HG02759 (cell line): Measurements from ENCODE around the gene MRGPRF.

Source experiments
- ATAC-seq: cut with Tn5 transposase; IDR thresholded peaks from one replicate; pipeline ENCODE4 v1.9.1; 2021; ENCODE audit warnings: mild to moderate bottlenecking, moderate library complexity; ENCODE audit not compliant: unreplicated experiment

Gene MRGPRF

DNA sequence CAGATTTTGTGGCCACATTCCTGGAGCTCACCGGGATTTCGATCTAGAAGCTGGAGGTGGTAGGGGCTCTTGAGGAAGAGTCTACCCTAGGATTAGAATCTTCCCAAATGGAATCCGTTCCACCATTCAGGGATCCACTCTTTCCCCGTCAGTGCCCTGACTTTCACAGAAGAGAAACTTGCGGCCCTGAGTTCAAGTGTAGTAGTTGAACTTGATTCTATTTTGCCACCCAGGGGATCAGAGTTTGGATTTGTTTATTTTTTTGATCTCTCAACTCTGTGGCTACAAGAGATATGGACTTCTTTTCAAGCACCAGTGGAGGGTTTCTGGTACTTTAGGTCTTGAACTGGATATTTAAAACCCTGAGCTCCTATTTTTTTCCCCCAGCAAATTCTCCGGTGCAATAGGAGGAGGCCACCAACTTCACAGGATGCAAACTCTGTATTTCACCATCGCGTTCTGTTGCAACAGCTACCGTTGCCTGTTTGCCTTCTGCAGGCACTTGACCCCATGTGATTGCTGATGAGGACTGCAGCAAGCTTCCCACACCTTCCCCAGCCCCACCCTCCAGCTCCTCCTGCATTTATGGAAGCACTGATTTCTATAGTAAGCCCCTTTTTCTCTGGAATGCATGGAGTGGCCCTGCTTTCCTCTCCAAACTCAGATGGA lies 14.8 kb upstream of the MRGPRF start:
- ATAC-seq: no peak

DNA sequence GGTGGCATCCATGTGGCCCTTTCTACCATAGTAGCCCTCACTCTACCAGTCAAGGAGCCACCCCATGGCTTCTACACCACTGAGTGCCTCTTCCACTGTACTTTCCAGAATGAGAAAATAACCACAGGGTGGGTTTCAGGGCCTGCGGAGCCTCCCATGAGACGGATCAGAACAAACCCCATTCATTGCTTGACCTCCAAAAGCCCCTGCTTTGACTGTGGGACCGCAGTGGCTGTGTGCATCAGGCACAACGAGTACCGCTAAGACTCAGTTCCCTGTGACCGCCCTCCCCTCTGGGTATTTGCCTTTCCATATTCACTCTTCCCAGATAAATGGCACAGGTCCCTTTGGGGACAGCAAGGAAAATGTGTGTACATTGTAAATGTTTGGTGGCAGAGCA lies 11.5 kb upstream of the MRGPRF start:
- no peak for ATAC-seq

- ATAC-seq: no peak
These were observed 9.2 kb upstream of the MRGPRF start for GRCh38 chr11:69022260-69022659.

GRCh38 chr11:69018924-69019323 lies 5.9 kb upstream of the MRGPRF start:
- ATAC-seq: no peak

DNA sequence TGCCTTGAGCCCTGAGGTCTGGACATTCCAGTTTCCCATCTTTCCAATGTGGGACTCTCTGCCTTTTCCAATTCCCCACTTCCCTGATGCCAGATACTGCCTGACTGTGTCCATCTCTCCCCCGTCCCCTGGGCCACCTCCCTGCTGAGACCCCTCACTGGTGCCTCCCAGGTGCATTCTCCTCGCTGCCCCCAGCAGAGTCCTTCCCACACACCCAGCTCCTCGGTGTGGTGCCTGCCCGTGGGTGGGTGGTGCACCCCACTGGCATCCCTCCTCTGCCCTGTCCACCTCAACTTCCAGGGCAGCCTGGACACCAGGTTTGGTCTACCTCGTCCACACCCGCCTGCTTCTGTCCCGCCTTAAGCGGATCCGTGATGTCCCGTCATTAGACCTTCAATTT lies 4.9 kb upstream of the MRGPRF start:
- ATAC-seq: no peak

GRCh38 chr11:69014898-69015549 lies 2.0 kb upstream of the MRGPRF start:
- no peak for ATAC-seq

GRCh38 chr11:69014084-69014851 lies 1.2 kb upstream of the MRGPRF start:
- ATAC-seq: no peak

DNA sequence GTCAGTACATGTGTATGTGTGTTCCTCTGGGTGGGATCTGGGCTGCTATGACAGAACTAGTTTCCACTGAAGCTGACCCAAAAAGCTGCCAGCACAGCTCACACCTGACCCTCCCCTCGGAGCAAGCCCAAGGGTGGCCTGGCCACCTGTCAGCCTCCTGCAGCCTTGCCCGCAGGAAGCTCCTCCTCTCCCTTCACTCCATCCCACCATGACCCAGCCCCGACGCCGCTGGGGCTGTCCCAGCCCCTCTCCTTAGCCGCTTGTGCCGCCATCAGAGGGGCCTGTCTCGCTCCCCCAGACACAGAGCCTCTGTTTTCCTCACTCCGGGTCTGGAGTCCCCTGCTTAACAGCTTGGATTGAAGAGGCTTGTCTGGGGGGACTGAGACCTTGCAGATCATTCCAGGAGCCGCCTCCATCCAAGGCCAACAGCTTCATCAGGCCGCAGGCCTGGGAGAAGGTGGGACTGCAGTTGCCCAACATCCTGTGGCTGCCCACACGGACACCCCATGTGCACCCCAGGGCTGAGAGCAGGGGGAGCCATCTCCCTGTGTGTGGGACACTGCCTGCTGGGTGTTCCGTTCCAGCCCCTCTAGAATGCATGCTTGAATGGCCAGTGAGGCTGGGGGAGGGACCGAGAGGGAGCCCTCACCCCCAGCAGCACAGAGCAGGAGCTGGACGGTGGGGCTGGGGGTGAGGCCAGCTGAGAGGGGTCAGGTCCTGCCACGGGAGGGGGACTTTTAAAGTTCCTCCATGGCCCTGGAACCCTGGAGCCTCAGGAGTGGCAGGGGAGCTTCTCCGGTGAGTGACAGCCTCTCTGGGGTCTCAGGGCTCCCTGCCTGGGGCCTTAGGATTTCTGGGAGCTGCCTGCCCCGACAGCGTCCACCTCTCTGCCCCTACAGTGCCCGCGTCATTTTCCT lies 696 bp downstream of the MRGPRF start:
- no peak for ATAC-seq

DNA sequence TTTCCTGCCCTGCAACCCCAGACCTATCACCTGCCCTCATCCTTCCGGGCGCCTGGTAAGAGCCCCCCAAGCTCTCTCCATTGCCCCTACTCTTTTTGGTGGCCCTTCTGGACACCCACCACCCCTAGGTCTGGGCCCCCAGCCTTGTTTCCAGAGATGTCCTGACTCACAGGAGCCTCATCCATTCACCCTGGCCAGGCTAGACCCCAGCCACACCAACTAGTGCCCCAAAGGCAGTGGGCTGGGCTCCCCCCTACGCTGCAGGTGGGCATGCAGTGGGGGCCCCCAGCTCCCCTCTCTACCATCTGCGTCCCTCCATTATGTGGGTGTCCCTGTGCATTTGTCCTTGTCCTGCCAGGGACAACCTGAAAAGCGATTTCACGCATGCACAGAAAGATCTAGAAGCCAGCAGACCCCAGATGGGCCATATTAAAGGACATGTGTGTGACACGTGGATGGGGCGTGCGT lies 1.4 kb downstream of the MRGPRF start:
- no peak for ATAC-seq

DNA sequence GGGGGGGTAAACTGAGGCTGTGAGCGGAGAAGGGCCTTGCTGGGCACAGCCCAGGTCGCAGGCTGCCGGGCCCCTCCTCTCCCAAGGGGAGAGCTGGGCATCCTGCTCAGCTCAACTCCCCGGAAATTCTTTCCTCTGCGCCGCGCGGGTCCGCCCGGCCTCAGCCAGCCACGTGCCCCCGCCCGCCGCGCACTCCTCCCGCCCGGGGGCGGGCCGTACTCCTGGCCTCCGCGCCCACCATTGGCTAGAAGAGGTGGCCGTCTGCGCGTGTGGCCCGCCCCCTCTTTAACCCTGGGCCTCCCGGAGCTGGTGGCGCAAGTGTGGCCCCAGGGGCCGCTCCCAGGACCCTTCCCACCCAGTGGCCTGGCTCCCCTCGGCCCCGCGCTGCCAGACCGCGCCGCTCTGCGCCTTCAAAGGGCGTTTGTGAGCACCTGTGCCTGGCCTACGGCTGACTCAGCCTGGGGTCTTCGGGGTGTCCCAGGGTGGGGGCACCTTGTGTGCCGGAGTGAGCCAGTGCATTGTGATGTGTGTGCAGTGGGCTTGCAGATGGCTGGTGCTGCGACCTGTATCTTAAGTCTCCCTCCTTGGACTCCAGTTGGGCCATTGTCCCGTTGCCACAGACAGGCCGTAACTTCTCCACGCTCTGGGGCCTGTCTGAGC lies 2.0 kb downstream of the MRGPRF start:
- ATAC-seq: no peak

DNA sequence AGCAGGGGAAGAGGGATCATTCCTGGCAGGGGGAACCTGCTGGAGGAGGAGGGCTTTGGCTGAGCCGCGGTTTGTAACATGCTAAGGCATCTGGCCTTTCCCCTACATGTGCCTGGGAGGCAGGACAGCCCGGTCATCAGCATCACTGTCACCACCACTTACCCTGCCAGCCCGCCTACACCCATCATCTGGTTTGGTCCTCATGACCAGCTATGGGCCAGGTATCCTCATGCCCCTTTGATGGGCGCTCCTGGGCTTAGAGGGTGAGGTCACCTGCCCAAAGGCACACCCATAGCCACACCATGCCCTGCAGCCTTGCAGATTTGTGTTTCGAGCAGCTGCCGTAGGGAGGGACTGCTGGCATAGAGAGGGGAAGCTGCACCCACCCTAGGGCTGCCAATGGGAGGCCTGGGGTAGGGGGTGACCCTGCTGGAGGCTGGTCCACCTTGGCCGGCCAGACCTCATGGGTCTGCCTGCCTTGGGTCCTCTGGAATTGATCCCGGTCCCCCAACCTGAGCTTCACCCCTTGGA lies 2.6 kb downstream of the MRGPRF start:
- ATAC-seq: no peak

- no peak for ATAC-seq
These were observed 3.4 kb downstream of the MRGPRF start for GRCh38 chr11:69009441-69010211.

- ATAC-seq: no peak
These were observed 4.2 kb downstream of the MRGPRF start for GRCh38 chr11:69008737-69009440.

- ATAC-seq: no peak
These were observed 5.1 kb downstream of the MRGPRF start for GRCh38 chr11:69007975-69008381.

GRCh38 chr11:69006816-69007215 lies 6.2 kb downstream of the MRGPRF start:
- no peak for ATAC-seq

DNA sequence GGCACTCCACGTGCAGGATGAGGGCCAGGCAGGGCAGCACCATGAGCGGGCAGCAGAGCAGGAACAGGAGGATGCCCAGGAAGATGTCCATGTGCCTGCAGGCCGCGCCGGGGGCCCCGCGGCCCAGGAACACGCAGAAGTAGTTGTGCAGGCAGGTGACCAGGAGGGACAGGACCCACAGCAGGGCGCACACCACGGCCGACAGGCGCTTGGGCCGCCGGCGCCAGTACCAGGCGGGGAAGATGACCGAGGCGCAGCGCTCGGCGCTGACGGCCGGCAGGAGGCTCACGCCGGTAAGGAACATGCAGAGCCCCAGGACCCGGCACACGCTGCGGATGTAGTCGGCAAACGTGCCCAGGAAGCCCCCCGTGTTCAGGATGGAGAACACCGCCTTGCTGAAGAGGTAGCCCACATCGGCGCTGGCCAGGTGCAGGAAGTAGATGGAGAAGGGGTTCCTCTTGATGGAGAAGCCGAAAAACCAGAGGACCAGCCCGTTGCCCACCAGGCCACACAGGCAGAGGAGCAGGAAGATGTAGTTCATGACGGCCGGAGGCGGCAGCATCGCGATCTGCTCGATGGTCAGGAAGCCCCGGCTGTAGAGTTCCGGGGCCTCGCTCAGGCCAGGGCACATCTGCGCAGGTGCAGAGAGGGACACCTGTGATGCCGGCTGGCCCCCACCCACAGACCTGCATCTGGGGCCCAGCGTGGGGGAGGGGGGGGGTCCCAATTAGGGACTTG lies 7.2 kb downstream of the MRGPRF start:
- ATAC-seq: no peak

DNA sequence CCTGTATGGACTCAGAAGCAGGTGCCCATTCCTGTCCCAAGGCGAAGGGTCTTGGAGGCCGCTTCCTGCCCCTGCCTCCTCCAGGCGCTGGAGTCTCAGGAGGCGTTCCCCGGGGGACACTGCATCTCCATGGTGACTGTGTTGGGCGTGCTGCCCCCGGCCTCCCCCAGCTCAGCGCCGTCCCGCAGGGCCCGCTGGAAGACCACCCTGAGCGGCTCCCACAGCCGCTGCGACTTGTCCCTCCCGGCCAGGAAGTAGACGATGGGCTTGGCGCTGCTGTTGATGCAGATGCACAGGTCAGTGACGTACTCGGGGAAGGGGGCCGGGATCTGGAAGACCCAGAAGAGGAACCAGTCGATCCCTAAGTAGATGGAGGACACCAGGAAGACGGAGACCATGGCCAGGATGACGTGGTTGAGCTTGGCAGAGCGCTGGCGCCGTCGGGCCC lies 7.8 kb downstream of the MRGPRF start:
- no peak for ATAC-seq
